Suprapubic skin (tissue), 4 donors: ENCODE data around the gene ARMH1. TPM values are rescaled to one million over a fixed set of nuclear protein-coding genes. Genes with fewer than 3 reads are reported as not detected.

Experiments
- DNase-seq, 2 donors: peaks; one replicate each; pipeline ENCODE4 v3.0.0-alpha.2; 2019; ENCODE audit warnings: low spot score in 2 of 2
- H3K27ac ChIP-seq: fragments of 200-600 bp; sonication (generic); one replicate; pipeline ENCODE4 v1.5.1; 2019
- H3K27me3 ChIP-seq: fragments of 200-600 bp; sonication (generic); one replicate; pipeline ENCODE4 v1.5.1; 2019
- H3K36me3 ChIP-seq: fragments of 200-600 bp; sonication (generic); one replicate; pipeline ENCODE4 v1.5.1; 2019
- H3K4me1 ChIP-seq: fragments of 200-600 bp; sonication (generic); one replicate; pipeline ENCODE4 v1.5.1; 2019
- H3K4me3 ChIP-seq: fragments of 200-600 bp; sonication (generic); one replicate; pipeline ENCODE4 v1.5.1; 2019; ENCODE audit warnings: mild to moderate bottlenecking
- H3K9me3 ChIP-seq: fragments of 200-600 bp; sonication (generic); one replicate; pipeline ENCODE4 v1.5.1; 2019
- CTCF ChIP-seq, 2 donors: fragments of 200-600 bp in 1 of 2; fragments of 450-650 bp in 1 of 2; sonication (generic) in 1 of 2; IDR thresholded peaks; one replicate each; pipeline ENCODE4 v1.5.1; 2016 to 2019; ENCODE audit warnings: antibody characterized with exemption in 2 of 2, mild to moderate bottlenecking in 1 of 2, moderate library complexity in 1 of 2
- EP300 ChIP-seq: sonication (generic); formaldehyde crosslinking; IDR thresholded peaks from one replicate; pipeline ENCODE4 v1.6.1; 2017; ENCODE audit warnings: antibody characterized with exemption
- POLR2A ChIP-seq, 2 donors: fragments of 450-650 bp; IDR thresholded peaks; one replicate each; pipeline ENCODE4 v1.6.1; 2017; ENCODE audit warnings: antibody characterized with exemption in 2 of 2, mild to moderate bottlenecking in 2 of 2, moderate library complexity in 2 of 2
- POLR2AphosphoS5 ChIP-seq, 3 donors: sonication (generic); formaldehyde crosslinking; IDR thresholded peaks; one replicate each; pipeline ENCODE4 v1.6.1; 2017; ENCODE audit warnings: antibody characterized with exemption in 3 of 3
- WGBS: methylation state at CpG from one replicate; pipeline ENCODE4 v1.1.5; 2018; 5-methylcytosine and 5-hydroxymethylcytosine counted together
- total RNA-seq, 4 donors: library from RNA; depleted of rRNA; stranded (reverse); fragments of >200 nt; gene quantifications; one replicate each; pipeline ENCODE4 v1.1.0, GENCODE V29; 2016

ARMH1 gene
- total RNA-seq, 4 donors from 2014 or later: 0.80 to 5.0 (median 1.4) TPM

DNA sequence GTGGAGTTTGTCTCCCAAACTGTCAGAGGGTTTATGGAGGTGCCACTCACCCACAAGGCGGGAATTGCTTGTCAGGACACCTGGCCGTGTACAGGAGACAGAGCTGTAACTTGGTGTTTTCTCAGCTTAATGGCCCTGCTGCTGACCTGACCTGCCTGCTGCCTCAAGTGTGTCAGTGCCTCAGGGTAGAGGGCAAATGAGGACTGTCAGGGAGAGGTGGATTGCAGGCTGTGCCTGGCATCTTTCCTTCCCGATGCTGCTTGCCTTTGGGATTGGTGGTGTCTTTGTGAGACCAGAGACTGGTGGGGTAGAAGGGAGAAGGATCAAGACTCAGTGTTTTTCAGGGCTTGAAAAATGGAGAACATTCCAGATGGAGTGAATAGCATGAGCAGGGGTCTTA, 31.6 kb upstream of the ARMH1 start:
- no peaks in the 10 kb centered on the region for H3K27me3 ChIP-seq
- H3K9me3 ChIP-seq: no peaks in the 10 kb centered on the region
- no peak overlapping the region for H3K27ac ChIP-seq
- WGBS: 96% methylated on average over 3 of the region's 3 CpGs
- peaks cover 98% of the 10 kb centered on the region for H3K36me3 ChIP-seq
- peaks cover 27% of the 10 kb centered on the region for H3K4me1 ChIP-seq
- H3K4me3 ChIP-seq: no peak overlapping the region
- DNase-seq: no peak
- TF ChIP-seq POLR2AphosphoS5 (IDR thresholded peaks at IDR 0.05): no peak
- no peak for TF ChIP-seq EP300
- TF ChIP-seq POLR2A (IDR thresholded peaks at IDR 0.05): no peak
- no peak for TF ChIP-seq CTCF (IDR thresholded peaks at IDR 0.05)

DNA sequence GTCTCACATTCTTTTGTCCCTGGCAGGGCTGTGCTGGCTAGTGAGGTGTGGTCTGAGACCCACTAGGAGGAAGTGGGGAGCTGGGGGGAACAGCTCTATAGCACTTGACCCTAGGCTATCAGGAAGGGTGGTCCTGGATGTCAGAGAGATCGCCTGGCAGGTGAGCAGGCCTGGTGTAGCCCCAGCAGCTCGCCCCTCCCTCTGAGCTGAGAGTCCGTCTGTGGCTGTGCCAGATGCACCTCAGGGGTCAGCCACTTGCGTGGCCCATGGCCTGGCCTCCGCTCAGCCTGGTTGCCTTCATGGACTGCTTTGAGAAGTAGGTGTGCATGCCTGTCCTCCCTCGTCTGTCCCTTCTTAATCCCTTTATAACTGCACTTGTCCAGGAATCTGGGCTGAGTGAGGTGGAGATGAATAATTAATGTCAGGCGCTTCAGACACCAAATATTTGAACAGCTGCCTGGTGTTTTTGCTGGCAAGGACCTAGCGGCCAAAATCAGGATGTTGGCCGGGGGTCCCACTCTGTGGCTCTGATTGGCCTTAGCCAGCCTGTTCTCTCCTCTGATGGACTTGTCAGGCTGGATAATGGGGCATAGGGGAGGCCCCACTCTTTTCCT, 30.7 kb upstream of the ARMH1 start:
- Histone ChIP-seq H3K27me3 (no peaks in the 10 kb centered on the region), H3K27ac (no peak overlapping the region), H3K4me1 (peaks cover 27% of the 10 kb centered on the region), H3K9me3 (no peaks in the 10 kb centered on the region), H3K36me3 (peaks cover 96% of the 10 kb centered on the region), H3K4me3 (no peak overlapping the region)
- 71% methylated on average over 5 of the region's 9 CpGs for WGBS
- DNase-seq: no peak
- TF ChIP-seq CTCF (IDR thresholded peaks at IDR 0.05) (no peak), EP300 (no peak), POLR2AphosphoS5 (IDR thresholded peaks at IDR 0.05) (no peak), POLR2A (IDR thresholded peaks at IDR 0.05) (no peak)

DNA sequence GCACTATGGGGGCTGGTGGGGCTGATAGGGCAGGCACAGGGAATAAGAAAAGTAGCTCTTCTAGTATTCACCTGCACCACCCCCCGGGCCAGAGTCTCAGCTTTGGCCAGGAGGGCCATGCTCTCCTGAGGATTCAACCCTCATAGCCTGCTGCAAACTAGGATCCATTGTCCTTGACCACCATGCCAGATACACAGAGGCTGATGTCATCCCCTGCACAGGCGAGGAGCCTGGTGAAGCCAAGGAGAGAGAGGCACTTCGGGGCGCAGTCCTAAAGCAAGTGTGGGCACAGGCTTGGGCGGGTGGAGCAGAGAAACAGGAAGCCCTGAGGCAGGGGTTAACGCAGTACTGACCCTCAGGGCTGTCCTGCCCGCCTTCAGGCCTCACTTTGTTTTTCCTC, 29.7 kb upstream of the ARMH1 start:
- DNase-seq: no peak
- peaks cover 27% of the 10 kb centered on the region for H3K4me1 ChIP-seq
- no peaks in the 10 kb centered on the region for H3K9me3 ChIP-seq
- no peaks in the 10 kb centered on the region for H3K27me3 ChIP-seq
- H3K4me3 ChIP-seq: no peak overlapping the region
- H3K27ac ChIP-seq: no peak overlapping the region
- peaks cover 96% of the 10 kb centered on the region for H3K36me3 ChIP-seq
- no peak for TF ChIP-seq CTCF (IDR thresholded peaks at IDR 0.05)
- TF ChIP-seq POLR2A (IDR thresholded peaks at IDR 0.05): no peak
- no peak for TF ChIP-seq EP300
- TF ChIP-seq POLR2AphosphoS5 (IDR thresholded peaks at IDR 0.05): no peak
- 78% methylated on average over 7 of the region's 7 CpGs for WGBS

DNA sequence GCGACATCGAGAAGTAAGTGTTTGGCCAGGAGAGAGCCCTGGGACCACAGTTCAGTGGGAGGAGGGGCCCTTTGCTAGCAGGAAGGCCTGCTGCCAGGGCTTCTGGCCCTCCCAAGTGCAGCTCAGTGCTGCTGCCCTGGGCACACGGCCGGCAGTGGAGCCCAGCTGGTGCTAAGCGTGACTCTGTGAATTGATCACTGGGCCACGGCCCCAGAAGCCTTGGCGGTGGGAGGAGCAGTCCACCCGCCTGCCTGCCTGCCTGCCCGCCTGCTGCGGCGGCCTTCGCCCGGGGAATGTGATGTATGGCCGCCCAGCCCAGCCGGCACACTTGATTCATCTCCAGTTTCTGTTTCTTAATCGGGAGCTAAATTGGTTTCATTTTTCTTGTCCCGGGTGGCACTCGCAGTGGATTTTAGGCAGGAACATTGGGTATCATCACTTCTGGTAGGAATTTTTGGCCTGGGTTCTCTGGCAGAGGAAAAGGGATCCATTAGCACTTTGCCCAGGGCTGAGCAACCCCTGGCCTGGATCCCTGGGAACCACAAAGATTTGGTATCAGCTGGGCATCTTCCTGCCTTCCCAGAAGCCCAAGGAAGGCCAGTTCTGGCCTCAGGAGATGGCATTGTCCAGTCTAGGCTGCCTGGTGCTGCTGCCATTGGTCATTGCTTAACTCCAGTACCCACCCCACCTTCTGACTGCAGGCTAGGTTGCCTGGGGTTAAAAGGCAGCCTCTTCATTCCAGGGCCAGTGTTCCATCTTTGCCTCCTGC, 28.9 kb upstream of the ARMH1 start:
- TF ChIP-seq EP300: no peak
- Histone ChIP-seq H3K27ac (peak overlapping the region; percentile 3), H3K27me3 (no peaks in the 10 kb centered on the region), H3K4me3 (no peak overlapping the region), H3K36me3 (peaks cover 96% of the 10 kb centered on the region), H3K9me3 (no peaks in the 10 kb centered on the region), H3K4me1 (peaks cover 27% of the 10 kb centered on the region)
- peak in 1 of 2 donors; percentile 76 for DNase-seq
- WGBS: 55% methylated on average over 18 of the region's 18 CpGs

DNA sequence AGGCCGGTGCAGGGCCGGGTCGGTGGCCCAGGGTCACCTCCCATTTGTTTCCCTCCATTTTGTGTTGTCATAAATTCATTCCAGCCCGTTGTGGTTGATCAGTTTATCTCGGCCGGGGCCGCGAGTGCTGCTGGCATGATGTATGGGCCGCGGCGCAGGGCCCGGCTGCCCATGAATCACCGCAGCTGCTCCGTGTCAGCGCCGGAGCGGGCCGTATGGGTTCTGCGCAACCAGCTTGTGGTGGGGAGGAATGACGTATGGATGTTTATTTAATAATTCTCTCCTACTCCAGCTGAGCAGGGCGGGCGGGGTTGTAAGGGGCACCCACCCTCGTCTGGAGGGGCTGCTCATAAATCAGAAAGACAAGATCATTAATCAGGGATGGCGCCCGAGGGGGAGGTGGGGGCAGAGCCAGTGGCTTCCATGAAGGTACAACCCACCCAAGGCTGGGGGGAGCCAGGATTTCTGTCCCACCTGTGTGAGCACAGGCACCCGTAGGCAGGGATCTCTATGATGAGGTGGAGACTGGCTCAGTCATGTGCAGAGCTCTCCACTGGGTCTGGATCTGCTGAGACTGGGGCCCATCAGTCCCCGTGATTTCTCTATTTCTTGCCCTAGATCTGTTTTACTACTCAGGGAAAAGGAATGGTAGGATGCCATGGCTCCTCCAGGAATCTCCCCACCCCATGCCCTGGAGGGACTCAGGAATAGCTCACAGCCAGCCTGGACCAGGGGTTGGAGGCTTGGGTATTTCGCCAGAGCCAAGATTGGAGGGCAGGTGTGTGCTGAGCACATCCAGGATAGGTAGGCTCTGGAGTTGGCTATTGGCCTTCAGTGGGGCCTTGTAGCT, 28.0 kb upstream of the ARMH1 start:
- Histone ChIP-seq H3K27ac (peak overlapping the region; percentile 3), H3K4me3 (no peak overlapping the region), H3K27me3 (no peaks in the 10 kb centered on the region), H3K4me1 (peaks cover 27% of the 10 kb centered on the region), H3K36me3 (peaks cover 96% of the 10 kb centered on the region), H3K9me3 (no peaks in the 10 kb centered on the region)
- no peak for DNase-seq
- no peak for TF ChIP-seq CTCF (IDR thresholded peaks at IDR 0.05)
- no peak for TF ChIP-seq POLR2A (IDR thresholded peaks at IDR 0.05)
- TF ChIP-seq POLR2AphosphoS5 (IDR thresholded peaks at IDR 0.05): no peak
- 80% methylated on average over 25 of the region's 28 CpGs for WGBS
